Esophagus squamous epithelium (tissue), 4 donors: ENCODE data around the gene NKD2.

Experiments used
- CTCF ChIP-seq, 6 experiments: fragments of 450-650 bp in 4 of 6; fragments of 200-600 bp in 2 of 6; sonication (generic) in 2 of 6; IDR thresholded peaks; one replicate each; pipeline ENCODE4 v1.5.1; 2016 to 2019; ENCODE audit warnings: antibody characterized with exemption in 6 of 6, mild to moderate bottlenecking in 4 of 6, moderate library complexity in 4 of 6
- POLR2A ChIP-seq, 4 donors: fragments of 450-650 bp; IDR thresholded peaks; one replicate each; pipeline ENCODE4 v1.6.1; 2017; ENCODE audit warnings: antibody characterized with exemption in 4 of 4, mild to moderate bottlenecking in 4 of 4, moderate library complexity in 3 of 4

GRCh38 chr5:1058083-1058945, 49.7 kb downstream of the NKD2 start:
- TF ChIP-seq CTCF (IDR thresholded peaks at IDR 0.05) (no peak), POLR2A (IDR thresholded peaks at IDR 0.05) (no peak)
